Ectodermal cell (in vitro differentiated cells): ENCODE data around the gene PIK3C3.

Experiments used
- H3K27ac ChIP-seq: 2 replicates; pipeline ENCODE4 v1.7.0; 2013; ENCODE audit warnings: mild to moderate bottlenecking, low read depth, low read length; ENCODE audit not compliant: insufficient read depth, poor library complexity, severe bottlenecking
- H3K27me3 ChIP-seq: 2 replicates; pipeline ENCODE4 v1.7.0; 2013; ENCODE audit warnings: mild to moderate bottlenecking, low read length; ENCODE audit not compliant: insufficient read depth, control insufficient read depth, poor library complexity, severe bottlenecking
- H3K36me3 ChIP-seq: one replicate; pipeline ENCODE4 v1.7.0; 2013; ENCODE audit warnings: low read length; ENCODE audit not compliant: control insufficient read depth, insufficient read depth
- H3K4me1 ChIP-seq: one replicate; pipeline ENCODE4 v1.7.0; 2013; ENCODE audit warnings: low read length; ENCODE audit not compliant: control insufficient read depth, insufficient read depth
- H3K4me3 ChIP-seq: 2 replicates; pipeline ENCODE4 v1.7.0; 2013; ENCODE audit warnings: low read depth, low read length, control low read depth; ENCODE audit not compliant: insufficient read depth
- H3K9me3 ChIP-seq: 2 replicates; pipeline ENCODE4 v1.7.0; 2013; ENCODE audit warnings: mild to moderate bottlenecking, low read length, moderate library complexity; ENCODE audit not compliant: control insufficient read depth
- WGBS, 2 experiments: methylation state at CpG; one replicate each; pipeline ENCODE4 v1.1.7; 2013; ENCODE audit warnings: missing lambda C conversion rate in 2 of 2; 5-methylcytosine and 5-hydroxymethylcytosine counted together

The PIK3C3 gene

GRCh38 chr18:42112657-42113420 is 157.8 kb downstream of the PIK3C3 start:
- Histone ChIP-seq H3K27me3 (no peaks in the 10 kb centered on the region), H3K27ac (no peak overlapping the region), H3K4me1 (peaks cover under 1% of the 10 kb centered on the region), H3K4me3 (no peak overlapping the region), H3K9me3 (no peaks in the 10 kb centered on the region), H3K36me3 (no peaks in the 10 kb centered on the region)
- WGBS, 2 experiments: 91 to 95% methylated on average over 8 to 10 of the region's 10 CpGs

GRCh38 chr18:42113529-42114191 is 158.6 kb downstream of the PIK3C3 start:
- no peaks in the 10 kb centered on the region for H3K4me1 ChIP-seq

GRCh38 chr18:42114310-42114943 is 159.4 kb downstream of the PIK3C3 start:
- no peaks in the 10 kb centered on the region for H3K9me3 ChIP-seq
- no peak overlapping the region for H3K27ac ChIP-seq
- no peaks in the 10 kb centered on the region for H3K36me3 ChIP-seq
- no peaks in the 10 kb centered on the region for H3K4me1 ChIP-seq
- H3K4me3 ChIP-seq: no peak overlapping the region
- H3K27me3 ChIP-seq: no peaks in the 10 kb centered on the region
- 23 to 25% methylated on average over 4 of the region's 7 CpGs for WGBS, 2 experiments

More at GRCh38 chr18:42113529-42114191, 158.6 kb downstream of the PIK3C3 start:
- Histone ChIP-seq H3K36me3 (no peaks in the 10 kb centered on the region), H3K9me3 (no peaks in the 10 kb centered on the region), H3K27ac (no peak overlapping the region), H3K4me3 (no peak overlapping the region), H3K27me3 (no peaks in the 10 kb centered on the region)
- 89 to 90% methylated on average over 4 to 5 of the region's 5 CpGs for WGBS, 2 experiments

GRCh38 chr18:42126586-42126985 is 171.6 kb downstream of the PIK3C3 start:
- Histone ChIP-seq H3K36me3 (no peaks in the 10 kb centered on the region), H3K9me3 (no peaks in the 10 kb centered on the region), H3K27ac (no peak overlapping the region), H3K27me3 (no peaks in the 10 kb centered on the region), H3K4me3 (no peak overlapping the region), H3K4me1 (no peaks in the 10 kb centered on the region)
- 90% methylated on average over 1 of the region's 1 CpG; no CpG with 5 or more reads in 1 of the 2 experiments for WGBS, 2 experiments

- Histone ChIP-seq H3K27ac (no peak overlapping the region), H3K4me3 (no peak overlapping the region), H3K4me1 (no peaks in the 10 kb centered on the region), H3K27me3 (no peaks in the 10 kb centered on the region), H3K36me3 (no peaks in the 10 kb centered on the region), H3K9me3 (no peaks in the 10 kb centered on the region)
- 90 to 92% methylated on average over 12 of the region's 12 CpGs for WGBS, 2 experiments
Measured at GRCh38 chr18:42131066-42131929, 176.3 kb downstream of the PIK3C3 start.

GRCh38 chr18:42131930-42132244 is 176.9 kb downstream of the PIK3C3 start:
- H3K27ac ChIP-seq: no peak overlapping the region
- H3K4me1 ChIP-seq: no peaks in the 10 kb centered on the region
- H3K36me3 ChIP-seq: no peaks in the 10 kb centered on the region
- WGBS, 2 experiments: 91 to 92% methylated on average over 2 of the region's 2 CpGs
- H3K4me3 ChIP-seq: no peak overlapping the region
- H3K9me3 ChIP-seq: no peaks in the 10 kb centered on the region
- no peaks in the 10 kb centered on the region for H3K27me3 ChIP-seq
